Amniotic stem cell (primary cell): ENCODE data around the gene MAGEC3.

Source experiments
- DNase-seq: peaks from one replicate; lab custom pipeline; 2025; lab: John Stamatoyannopoulos, UW

The MAGEC3 gene

GRCh38 chrX:141947350-141947749 lies 109.2 kb downstream of the MAGEC3 start:
- no peak for DNase-seq
